ENCODE measurements around the gene NR1D1.

NR1D1 gene

DNA sequence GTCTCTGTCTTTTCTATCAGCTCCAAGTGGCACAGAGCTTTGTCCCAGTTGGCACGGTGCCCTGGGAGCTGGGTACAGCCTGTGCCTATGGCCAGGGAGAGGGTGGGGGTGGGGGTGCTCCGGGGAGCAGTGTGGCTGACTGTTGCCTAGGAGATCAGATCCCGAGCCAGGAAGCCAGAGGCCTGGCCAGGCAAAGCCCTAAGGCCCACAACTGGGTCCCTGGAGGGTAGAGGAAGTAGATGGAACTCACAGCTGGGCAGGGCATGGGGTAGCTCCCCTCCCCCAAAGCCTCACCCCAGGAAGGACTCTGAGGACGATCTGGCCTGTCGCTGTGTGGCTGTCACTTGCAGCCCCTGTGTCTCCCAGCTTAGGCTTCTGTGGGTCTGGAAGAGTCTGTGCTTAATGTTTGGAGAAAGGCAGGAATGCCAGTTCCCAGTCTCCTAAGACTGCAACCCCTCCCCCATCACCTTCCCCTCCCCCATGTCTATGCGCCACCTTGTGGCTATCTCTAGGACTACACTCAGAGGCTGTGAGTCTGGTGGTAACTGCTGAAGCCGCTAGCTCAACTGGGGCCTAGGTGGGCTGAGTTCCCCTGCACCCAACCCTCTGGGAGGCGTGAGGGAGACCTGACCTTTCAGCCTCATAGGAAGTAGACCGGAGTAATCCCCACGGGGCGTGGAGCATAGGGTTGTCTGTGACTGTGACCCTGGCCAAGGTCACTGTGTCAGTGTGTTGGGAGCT lies 25.0 kb downstream of the NR1D1 start:
- peak; percentile 53 to 70 for DNase-seq (ENCODE audit: low read depth in 2 of 2)

GRCh38 chr17:40074871-40075200 lies 25.6 kb downstream of the NR1D1 start:
- DNase-seq (ENCODE audit: low read depth in 2 of 2): no peak

DNA sequence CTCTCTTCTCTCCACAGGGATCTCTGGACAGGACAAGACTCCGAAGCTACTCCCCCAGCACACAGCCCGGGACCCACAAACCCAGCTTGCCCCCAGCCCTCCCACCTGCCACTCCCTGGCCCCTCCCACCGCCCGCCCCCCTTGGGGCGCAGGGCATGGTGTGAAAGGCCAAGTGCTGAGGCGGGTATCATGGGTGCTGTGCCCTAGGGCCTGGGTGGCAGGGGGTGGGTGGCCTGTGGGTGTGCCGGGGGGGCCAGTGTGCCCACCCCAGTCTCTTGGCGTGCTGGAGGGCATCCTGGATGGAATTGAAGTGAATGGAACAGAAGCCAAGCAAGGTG lies 26.2 kb downstream of the NR1D1 start:
- DNase-seq (ENCODE audit: low read depth in 2 of 2): no peak

DNA sequence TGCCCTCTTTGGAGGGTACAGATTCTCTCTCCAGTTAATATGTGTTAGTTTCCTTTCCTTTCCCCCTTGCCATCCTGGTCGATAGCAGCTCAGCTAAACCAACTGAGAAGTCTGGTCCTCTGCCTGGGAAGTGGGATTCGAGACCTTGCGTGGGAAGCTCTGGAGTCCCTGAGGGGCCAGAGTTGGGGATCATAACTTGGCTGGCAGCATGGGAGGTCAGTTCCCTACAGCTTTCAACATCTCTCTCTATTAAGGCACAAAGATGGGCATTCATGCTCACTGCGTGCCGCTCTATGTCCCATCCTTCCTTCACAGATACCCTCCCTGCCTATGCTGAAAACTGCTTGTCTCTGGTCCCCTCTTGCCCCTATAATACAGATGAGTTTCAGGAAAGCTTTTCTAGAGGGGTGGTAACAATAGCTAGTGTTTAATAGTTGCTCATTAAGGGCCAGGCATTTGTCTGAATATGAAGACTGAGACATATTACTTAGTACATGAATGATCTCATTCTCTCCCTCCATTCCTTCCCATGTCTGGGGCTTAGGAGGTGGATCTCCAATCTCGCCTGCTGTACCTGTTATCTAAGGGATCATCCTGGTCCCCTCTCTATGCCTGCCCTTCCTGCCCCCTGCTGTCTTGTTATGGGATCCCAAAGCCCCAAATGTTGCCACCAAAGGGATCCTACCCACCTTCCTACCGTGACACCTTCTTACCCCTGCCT lies 26.8 kb downstream of the NR1D1 start:
- DNase-seq (ENCODE audit: low read depth in 2 of 2): no peak

- no peak for DNase-seq (ENCODE audit: low read depth in 2 of 2)
Measured at GRCh38 chr17:40072735-40073346, 27.5 kb downstream of the NR1D1 start.

DNA sequence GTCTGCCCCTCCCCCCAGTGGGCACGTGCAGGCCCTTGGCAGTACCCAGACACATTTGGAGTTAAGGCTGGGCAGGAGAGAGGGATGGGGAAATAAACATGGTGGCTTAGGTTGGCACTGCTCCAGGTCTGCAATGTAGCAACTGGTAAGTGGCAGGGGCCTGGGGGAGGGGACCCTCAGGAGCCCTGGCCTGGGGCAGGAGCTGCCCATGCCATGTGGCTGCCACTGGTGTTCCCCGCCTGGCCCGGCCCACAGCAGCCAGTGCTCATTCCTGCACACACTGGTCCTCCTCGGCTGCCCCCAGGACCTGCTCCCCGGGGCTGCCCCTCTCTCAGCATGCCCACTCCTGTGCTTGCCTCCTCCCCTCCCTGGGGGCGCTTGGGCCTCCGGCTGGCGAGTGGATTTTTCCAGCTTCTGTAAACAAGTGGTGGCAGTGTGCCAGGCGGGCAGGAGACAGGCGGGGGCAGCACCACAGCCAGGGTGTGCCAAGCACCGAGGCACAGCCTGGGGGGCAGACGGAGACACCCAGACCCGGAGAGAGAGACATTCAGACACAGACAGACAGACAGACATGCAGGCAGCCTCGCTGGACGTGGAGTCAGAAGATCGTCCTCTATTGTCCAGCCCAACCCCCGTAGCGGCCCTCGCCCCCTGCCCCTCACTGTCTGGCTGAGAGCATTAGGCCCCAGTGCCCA lies 28.2 kb downstream of the NR1D1 start:
- no peak for DNase-seq (ENCODE audit: low read depth in 2 of 2)

DNA sequence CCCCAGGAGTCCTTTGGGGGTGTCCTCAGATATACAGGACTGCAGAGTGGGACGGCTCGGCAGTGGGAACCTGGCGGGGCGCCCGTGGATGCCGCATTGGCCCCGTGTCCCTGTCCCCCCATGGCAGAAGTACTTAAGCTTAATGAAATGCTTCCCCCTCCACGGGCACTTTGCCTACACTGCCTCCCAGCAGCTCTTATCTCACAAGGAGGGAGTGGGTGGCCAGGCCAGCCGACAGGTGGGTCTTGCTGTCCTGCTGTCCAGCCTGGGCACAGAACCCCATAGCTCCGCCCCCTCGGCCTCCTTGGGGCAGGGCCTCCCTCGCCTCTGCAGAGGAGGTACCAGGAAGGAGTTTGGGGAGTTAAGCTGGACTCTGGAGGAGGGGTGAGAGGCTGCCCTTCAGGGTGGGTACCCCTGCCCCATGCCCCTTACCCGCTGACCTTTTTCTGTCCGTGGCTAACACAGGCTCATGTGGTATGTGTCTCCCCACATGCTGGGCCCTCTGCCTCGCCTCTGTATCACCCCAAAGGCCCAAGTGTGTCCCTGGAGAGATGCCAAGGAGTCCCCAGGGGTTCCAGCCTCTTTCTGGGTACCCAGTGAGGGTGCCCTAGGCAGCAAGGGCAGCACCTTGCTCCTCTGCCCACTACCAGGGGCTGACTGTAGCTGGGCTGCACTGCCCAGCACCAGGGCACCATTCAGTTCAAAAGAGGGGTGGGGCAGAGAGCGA lies 28.9 kb downstream of the NR1D1 start:
- no peak for DNase-seq (ENCODE audit: low read depth in 2 of 2)

- no peak for DNase-seq (ENCODE audit: low read depth in 2 of 2)
Measured at GRCh38 chr17:40070709-40071312, 29.6 kb downstream of the NR1D1 start.

- DNase-seq (ENCODE audit: low read depth in 2 of 2): no peak
Measured at GRCh38 chr17:40069751-40070708, 30.4 kb downstream of the NR1D1 start.

DNA sequence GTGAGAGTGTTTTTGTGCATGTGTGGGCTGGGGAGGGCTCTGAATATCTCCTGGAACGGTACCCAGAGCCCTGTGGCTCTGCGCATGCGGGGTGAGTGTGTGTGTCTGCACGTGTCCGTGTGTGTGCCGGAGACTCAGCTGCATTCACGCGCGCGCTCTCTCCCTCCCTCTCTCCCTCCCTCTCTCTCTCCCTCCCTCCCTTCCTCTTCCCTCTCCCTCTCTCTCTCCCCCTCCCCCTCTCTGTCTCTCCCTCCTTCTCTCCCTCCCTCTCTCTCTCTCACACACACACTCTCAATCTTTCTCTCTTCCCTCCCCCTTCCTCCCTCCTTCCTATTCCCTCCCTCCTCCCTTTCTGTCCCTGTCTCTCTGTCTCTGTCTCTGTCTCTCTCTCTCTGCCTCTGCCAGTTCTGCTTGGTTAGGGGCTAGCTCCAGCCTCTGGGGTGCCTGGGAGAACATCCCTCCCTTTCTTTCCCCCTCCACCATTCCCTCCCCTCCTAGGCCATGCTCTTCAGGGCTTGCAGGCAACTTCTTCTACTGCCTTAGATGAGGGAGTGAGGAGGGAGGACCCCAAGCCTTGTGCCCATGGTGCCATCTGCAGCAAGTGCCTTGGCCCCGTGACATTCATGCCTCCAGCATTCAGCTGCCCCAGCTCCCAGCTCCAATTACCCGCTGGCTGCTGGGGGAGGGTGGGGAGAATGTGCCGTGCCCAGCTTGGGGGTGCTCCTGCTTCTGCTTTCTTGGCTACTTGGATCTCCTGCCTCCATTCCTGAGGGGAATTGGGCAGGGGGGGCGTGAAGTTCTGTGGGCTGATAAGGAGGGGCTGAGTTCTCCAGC lies 31.3 kb downstream of the NR1D1 start:
- DNase-seq (ENCODE audit: low read depth in 2 of 2): peak; percentile 74 to 80

- no peak for DNase-seq (ENCODE audit: low read depth in 2 of 2)
Measured at GRCh38 chr17:40068584-40068916, 31.8 kb downstream of the NR1D1 start.

GRCh38 chr17:40068129-40068581 lies 32.2 kb downstream of the NR1D1 start:
- no peak for DNase-seq (ENCODE audit: low read depth in 2 of 2)

DNA sequence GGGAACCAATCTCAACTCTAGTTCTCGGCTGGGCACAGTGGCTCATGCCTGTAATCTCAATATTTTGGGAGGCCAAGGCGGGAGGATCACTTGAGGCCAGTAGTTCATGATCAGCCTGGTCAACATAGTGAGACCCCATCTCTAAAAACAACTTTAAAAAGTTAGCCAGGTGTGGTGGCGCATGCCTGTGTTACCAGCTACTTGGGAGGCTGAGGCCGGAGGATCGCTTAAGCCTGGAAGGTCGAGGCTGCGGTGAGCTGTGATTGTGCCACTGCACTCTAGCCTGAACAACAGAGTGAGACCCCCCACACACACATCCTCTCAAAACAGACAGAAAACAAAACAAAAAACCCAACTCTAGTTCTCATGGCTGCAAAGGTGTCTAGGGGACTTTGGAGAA lies 32.7 kb downstream of the NR1D1 start:
- DNase-seq (ENCODE audit: low read depth in 2 of 2): no peak

GRCh38 chr17:40065769-40066510 lies 34.4 kb downstream of the NR1D1 start:
- no peak for DNase-seq (ENCODE audit: low read depth in 2 of 2)

GRCh38 chr17:40064971-40065768 lies 35.2 kb downstream of the NR1D1 start:
- no peak for DNase-seq (ENCODE audit: low read depth in 2 of 2)

- no peak for DNase-seq (ENCODE audit: low read depth in 2 of 2)
Measured at GRCh38 chr17:40063901-40064531, 36.4 kb downstream of the NR1D1 start.

- DNase-seq (ENCODE audit: low read depth in 2 of 2): no peak
Measured at GRCh38 chr17:40063187-40063771, 37.1 kb downstream of the NR1D1 start.
